Hair follicular keratinocyte (primary cell): ENCODE data around the gene PARPBP. TPM values are rescaled to one million over a fixed set of nuclear protein-coding genes. Genes with fewer than 3 reads are reported as not detected.

ENCODE experiments used
- total RNA-seq: library from RNA; depleted of rRNA; stranded (reverse); fragments of >200 nt; gene quantifications from 2 replicates; pipeline ENCODE4 v1.2.3, GENCODE V29; 2015

Gene PARPBP
- total RNA-seq = 7.8 and 14.8 TPM in 2 replicates

GRCh38 chr12:102119674-102120563 is at the start of gene PARPBP, which contains the start of gene NUP37:
PARPBP (plus strand) TSS chr12:102120183; CDS start chr12:102123889, 3,706 bp downstream.
NUP37 (minus strand) TSS chr12:102120114; CDS start chr12:102118518, 1,596 bp downstream.

GRCh38 chr12:102197789-102198188 is 77.8 kb downstream of the PARPBP start, which contains the start of gene PMCH:
PMCH (minus strand) TSS chr12:102197833; CDS start chr12:102197770, 63 bp downstream.

Other genes starting within 250 kb of the PARPBP start
- 12.7 and 14.7 TPM in 2 replicates for gene DRAM1, start 242.6 kb upstream of the PARPBP start, total RNA-seq
- gene WASHC3, start 58.2 kb upstream of the PARPBP start, total RNA-seq = 84.7 and 85.8 TPM in 2 replicates
- gene NUP37, start 69 bp upstream of the PARPBP start, total RNA-seq = 32.2 and 66.0 TPM in 2 replicates
- not detected in 2 replicates for gene PMCH, start 77.7 kb downstream of the PARPBP start, total RNA-seq